Stimulated activated CD8-positive, alpha-beta memory T cell treated with anti-CD3 and anti-CD28 coated beads, Interleukin-4, amount 100 ng/mL, for 1 hour (primary cell): Measurements from ENCODE around the gene ACBD4.
"Not testable (repeated sequence)": the region's sequence is repeated elsewhere in the genome, so short reads cannot be mapped to it uniquely, and the experiment has no call there.

ENCODE experiments used
- DNase-seq, 2 donors: peaks; one replicate each; pipeline ENCODE4 v3.0.0-alpha.2; 2020; ENCODE audit warnings: low read depth in 2 of 2, low spot score in 1 of 2

ACBD4 gene

GRCh38 chr17:45118691-45119090 is 16.8 kb upstream of the ACBD4 start:
- DNase-seq: no peak

- DNase-seq: no peak
Measured at GRCh38 chr17:45119964-45120363, 15.5 kb upstream of the ACBD4 start.

GRCh38 chr17:45120558-45120957 is 14.9 kb upstream of the ACBD4 start:
- DNase-seq: no peak

GRCh38 chr17:45121055-45121454 is 14.4 kb upstream of the ACBD4 start:
- DNase-seq: no peak

GRCh38 chr17:45123076-45123770 is 12.3 kb upstream of the ACBD4 start:
- DNase-seq: no peak

GRCh38 chr17:45123930-45124796 is 11.3 kb upstream of the ACBD4 start:
- no peak for DNase-seq

GRCh38 chr17:45124797-45125122 is 10.7 kb upstream of the ACBD4 start:
- not testable (repeated sequence) for DNase-seq

- no peak for DNase-seq
Measured at GRCh38 chr17:45125509-45125908, 10.0 kb upstream of the ACBD4 start.

- no peak for DNase-seq
Measured at GRCh38 chr17:45127207-45127547, 8.3 kb upstream of the ACBD4 start.

GRCh38 chr17:45127548-45128300 is 7.8 kb upstream of the ACBD4 start:
- DNase-seq: no peak

GRCh38 chr17:45128331-45128730 is 7.2 kb upstream of the ACBD4 start:
- no peak for DNase-seq

GRCh38 chr17:45128989-45129388 is 6.5 kb upstream of the ACBD4 start:
- no peak for DNase-seq

- no peak for DNase-seq
Measured at GRCh38 chr17:45129426-45129939, 6.0 kb upstream of the ACBD4 start.

GRCh38 chr17:45129940-45130680 is 5.4 kb upstream of the ACBD4 start:
- no peak for DNase-seq

- DNase-seq: no peak
Measured at GRCh38 chr17:45130681-45131615, 4.5 kb upstream of the ACBD4 start.

GRCh38 chr17:45131616-45132319 is 3.7 kb upstream of the ACBD4 start:
- no peak for DNase-seq

- DNase-seq: no peak
Measured at GRCh38 chr17:45132320-45132571, 3.2 kb upstream of the ACBD4 start, which contains the start of gene PLCD3. Gene PLCD3, minus strand, starts transcription at chr17:45132515. Its CDS starts 105 bp downstream, at chr17:45132410.

GRCh38 chr17:45132572-45133463 is 2.7 kb upstream of the ACBD4 start:
- peak in 1 of 2 donors; percentile 49 for DNase-seq
